NOMO-1 (cell line): Measurements from ENCODE around the gene GGTLC2.
"Not testable (repeated sequence)": the region's sequence is repeated elsewhere in the genome, so short reads cannot be mapped to it uniquely, and the experiment has no call there.

Experiments used
- DNase-seq, 2 experiments: peaks; one replicate each; lab custom pipeline; 2025; ENCODE audit not compliant: unreplicated experiment in 2 of 2; lab: John Stamatoyannopoulos, UW

The GGTLC2 gene

GRCh38 chr22:22633533-22633932, 10.9 kb upstream of the GGTLC2 start:
- not testable (repeated sequence) for DNase-seq

GRCh38 chr22:22636260-22636659, 8.2 kb upstream of the GGTLC2 start:
- not testable (repeated sequence) for DNase-seq

- DNase-seq, result not testable (repeated sequence)
Observed at GRCh38 chr22:22638313-22638712, 6.1 kb upstream of the GGTLC2 start.

- not testable (repeated sequence) for DNase-seq
Observed at GRCh38 chr22:22642255-22642654, 2.2 kb upstream of the GGTLC2 start.

- not testable (repeated sequence) for DNase-seq
Observed at GRCh38 chr22:22645969-22646368, 1.6 kb downstream of the GGTLC2 start.

GRCh38 chr22:22647952-22648351, 3.5 kb downstream of the GGTLC2 start:
- not testable (repeated sequence) for DNase-seq

- DNase-seq, result not testable (repeated sequence)
Observed at GRCh38 chr22:22648863-22649536, 4.6 kb downstream of the GGTLC2 start.

- not testable (repeated sequence) for DNase-seq
Observed at GRCh38 chr22:22649761-22650160, 5.3 kb downstream of the GGTLC2 start.

GRCh38 chr22:22650398-22650797, 6.0 kb downstream of the GGTLC2 start:
- not testable (repeated sequence) for DNase-seq

- not testable (repeated sequence) for DNase-seq
Observed at GRCh38 chr22:22650803-22651515, 6.5 kb downstream of the GGTLC2 start.

- DNase-seq, result not testable (repeated sequence)
Observed at GRCh38 chr22:22651593-22651992, 7.2 kb downstream of the GGTLC2 start.

- DNase-seq, result not testable (repeated sequence)
Observed at GRCh38 chr22:22652102-22652501, 7.7 kb downstream of the GGTLC2 start.

GRCh38 chr22:22652573-22652972, 8.2 kb downstream of the GGTLC2 start:
- not testable (repeated sequence) for DNase-seq

- DNase-seq, result not testable (repeated sequence)
Observed at GRCh38 chr22:22653677-22654381, 9.4 kb downstream of the GGTLC2 start.

- no peak for DNase-seq
Observed at GRCh38 chr22:22655452-22656290, 11.3 kb downstream of the GGTLC2 start.

GRCh38 chr22:22657712-22658111, 13.3 kb downstream of the GGTLC2 start:
- no peak for DNase-seq

- no peak for DNase-seq
Observed at GRCh38 chr22:22661275-22661674, 16.9 kb downstream of the GGTLC2 start.

GRCh38 chr22:22662095-22662494, 17.7 kb downstream of the GGTLC2 start:
- DNase-seq, result no peak

GRCh38 chr22:22663861-22664800, 19.7 kb downstream of the GGTLC2 start:
- DNase-seq, result no peak
